Measurements from ENCODE around the gene TAF12. TPM values are rescaled to one million over a fixed set of nuclear protein-coding genes. Genes with fewer than 3 reads are reported as not detected.
"Not testable (repeated sequence)": the region's sequence is repeated elsewhere in the genome, so short reads cannot be mapped to it uniquely, and the experiment has no call there.

The TAF12 gene
- total and polyA plus RNA-seq, 9 donors, result 26.7 to 37.5 (median 29.8) TPM

DNA sequence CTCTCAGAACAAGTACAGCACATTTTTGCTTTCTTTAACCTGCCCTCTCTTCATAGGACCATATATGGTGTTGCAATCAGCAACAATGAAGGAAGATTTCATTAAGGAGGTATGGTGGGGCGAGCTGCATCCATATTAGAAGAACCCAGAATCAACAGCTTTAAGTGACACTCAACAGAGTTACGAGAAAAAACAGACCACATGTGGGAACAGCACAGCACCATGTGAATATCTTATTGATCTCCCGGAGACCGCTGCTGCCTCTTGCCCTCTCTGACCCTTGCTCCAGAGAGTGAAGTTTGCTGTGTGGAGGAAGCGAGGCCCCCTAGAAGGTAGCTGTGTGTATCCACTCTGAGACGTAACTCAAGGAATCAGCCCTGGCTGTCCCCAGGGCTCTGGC lies 37.9 kb downstream of the TAF12 start:
- Histone ChIP-seq H3K27ac (ENCODE audit: low read length) (no peak overlapping the region), H3K9me3 (replicated peaks; ENCODE audit: control insufficient read depth, low read depth, low read length) (no peaks in the 10 kb centered on the region), H3K4me3 (ENCODE audit: low read length) (no peak overlapping the region), H3K27me3 (ENCODE audit: control insufficient read depth, insufficient read depth, low read length) (no peaks in the 10 kb centered on the region), H3K36me3 (ENCODE audit: control insufficient read depth, insufficient read depth, low read length) (peaks cover 59% of the 10 kb centered on the region), H3K4me1 (ENCODE audit: control insufficient read depth, insufficient read depth, low read length) (peaks cover 5% of the 10 kb centered on the region)
- WGBS (ENCODE audit: insufficient coverage), result 20% methylated on average over 1 of the region's 6 CpGs
- no peak for DNase-seq

DNA sequence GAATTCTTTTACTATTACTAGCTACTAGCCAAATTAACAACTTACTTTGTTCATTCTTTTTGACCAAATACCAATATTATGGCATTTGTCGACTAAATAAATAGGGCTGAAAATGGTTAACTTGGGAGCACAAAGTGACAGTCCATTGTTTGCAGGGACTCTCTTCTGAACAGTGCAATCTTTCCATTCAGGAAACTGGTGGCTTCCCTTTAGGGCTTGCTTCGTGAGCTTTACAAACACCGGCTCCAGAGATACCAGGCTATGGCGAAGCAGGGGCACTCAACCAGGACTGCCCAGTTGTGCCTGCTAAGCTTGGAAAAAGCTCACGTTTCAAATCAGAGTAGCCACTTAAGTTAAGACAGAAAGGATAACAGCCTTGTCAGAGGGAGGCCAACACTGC lies 38.5 kb downstream of the TAF12 start:
- no peak for DNase-seq
- Histone ChIP-seq H3K27ac (ENCODE audit: low read length) (no peak overlapping the region), H3K9me3 (replicated peaks; ENCODE audit: control insufficient read depth, low read depth, low read length) (no peaks in the 10 kb centered on the region), H3K36me3 (ENCODE audit: control insufficient read depth, insufficient read depth, low read length) (peaks cover 59% of the 10 kb centered on the region), H3K27me3 (ENCODE audit: control insufficient read depth, insufficient read depth, low read length) (no peaks in the 10 kb centered on the region), H3K4me3 (ENCODE audit: low read length) (no peak overlapping the region), H3K4me1 (ENCODE audit: control insufficient read depth, insufficient read depth, low read length) (peaks cover 5% of the 10 kb centered on the region)
- WGBS (ENCODE audit: insufficient coverage), result 76% methylated on average over 5 of the region's 5 CpGs

DNA sequence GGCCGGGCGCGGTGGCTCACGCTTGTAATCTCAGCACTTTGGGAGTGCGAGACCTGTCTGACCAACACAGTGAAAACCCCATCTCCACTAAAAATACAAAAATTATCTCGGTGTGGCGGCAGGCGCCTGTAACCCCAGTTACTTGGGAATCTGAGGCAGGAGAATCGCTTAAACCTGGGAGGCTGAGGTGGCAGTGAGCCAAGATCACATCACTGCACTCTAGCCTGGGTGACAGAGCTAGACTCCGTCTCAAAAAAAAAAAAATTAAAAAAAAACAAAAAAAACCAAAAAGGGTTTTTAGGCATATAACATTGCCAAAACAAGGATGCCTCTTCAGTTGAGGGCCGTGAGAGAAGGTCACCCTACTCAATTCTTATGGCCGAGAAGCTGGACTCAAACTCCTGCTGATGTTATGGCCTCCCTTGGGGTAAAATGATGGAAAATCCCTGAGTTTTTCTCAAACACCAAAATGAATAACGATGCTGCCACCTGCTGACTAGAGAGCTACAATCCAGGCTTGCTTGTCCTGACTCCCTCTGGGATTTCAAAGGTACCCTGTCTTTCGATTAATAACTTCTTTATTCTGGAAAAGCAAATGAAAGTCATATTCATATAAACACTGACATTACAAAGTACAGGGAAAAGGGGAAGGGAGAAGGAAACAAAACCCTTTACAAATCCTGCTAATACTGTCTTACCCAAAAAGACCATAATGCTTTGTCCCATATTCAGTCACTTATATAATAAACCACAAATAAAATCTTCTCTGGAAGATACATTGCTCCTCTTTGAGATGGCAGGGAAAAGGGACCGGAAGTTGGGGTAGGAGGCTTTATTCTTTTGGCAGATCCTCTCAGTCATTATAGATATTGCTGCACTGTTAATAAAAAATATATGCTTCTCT lies 40.1 kb downstream of the TAF12 start:
- 89% methylated on average over 5 of the region's 15 CpGs for WGBS (ENCODE audit: insufficient coverage)
- peak; percentile 94 for DNase-seq
- peaks cover 5% of the 10 kb centered on the region for H3K4me1 ChIP-seq (ENCODE audit: control insufficient read depth, insufficient read depth, low read length)
- H3K27ac ChIP-seq (ENCODE audit: low read length), result peak overlapping the region; percentile 13
- H3K4me3 ChIP-seq (ENCODE audit: low read length), result no peak overlapping the region
- H3K36me3 ChIP-seq (ENCODE audit: control insufficient read depth, insufficient read depth, low read length), result peaks cover 54% of the 10 kb centered on the region
- H3K9me3 ChIP-seq (replicated peaks; ENCODE audit: control insufficient read depth, low read depth, low read length), result no peaks in the 10 kb centered on the region
- no peaks in the 10 kb centered on the region for H3K27me3 ChIP-seq (ENCODE audit: control insufficient read depth, insufficient read depth, low read length)

DNA sequence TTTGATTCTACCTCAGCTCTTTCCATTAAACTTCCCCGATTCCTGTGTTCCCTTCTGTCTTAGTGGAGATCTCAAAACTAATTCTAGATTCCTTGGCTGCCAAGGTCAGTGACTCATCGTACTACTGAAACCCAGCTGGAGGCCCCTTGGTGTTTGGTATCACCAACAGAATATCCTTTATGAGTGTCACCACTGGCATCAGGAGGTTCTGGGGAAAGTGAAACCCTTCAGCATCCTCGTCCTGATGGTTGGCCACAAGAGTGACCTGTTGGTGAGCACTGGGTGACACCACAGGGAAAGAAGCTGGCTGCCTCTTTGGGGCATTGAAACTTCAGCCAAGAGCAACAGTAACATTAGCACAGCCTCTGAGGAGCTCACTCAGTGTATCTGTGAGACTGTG lies 41.2 kb downstream of the TAF12 start:
- no peak overlapping the region for H3K4me3 ChIP-seq (ENCODE audit: low read length)
- no peak overlapping the region for H3K27ac ChIP-seq (ENCODE audit: low read length)
- no peaks in the 10 kb centered on the region for H3K27me3 ChIP-seq (ENCODE audit: control insufficient read depth, insufficient read depth, low read length)
- peaks cover 43% of the 10 kb centered on the region for H3K36me3 ChIP-seq (ENCODE audit: control insufficient read depth, insufficient read depth, low read length)
- no peak for DNase-seq
- H3K9me3 ChIP-seq (replicated peaks; ENCODE audit: control insufficient read depth, low read depth, low read length), result no peaks in the 10 kb centered on the region
- H3K4me1 ChIP-seq (ENCODE audit: control insufficient read depth, insufficient read depth, low read length), result peaks cover 5% of the 10 kb centered on the region
- WGBS (ENCODE audit: insufficient coverage), result 71% methylated on average over 3 of the region's 3 CpGs

DNA sequence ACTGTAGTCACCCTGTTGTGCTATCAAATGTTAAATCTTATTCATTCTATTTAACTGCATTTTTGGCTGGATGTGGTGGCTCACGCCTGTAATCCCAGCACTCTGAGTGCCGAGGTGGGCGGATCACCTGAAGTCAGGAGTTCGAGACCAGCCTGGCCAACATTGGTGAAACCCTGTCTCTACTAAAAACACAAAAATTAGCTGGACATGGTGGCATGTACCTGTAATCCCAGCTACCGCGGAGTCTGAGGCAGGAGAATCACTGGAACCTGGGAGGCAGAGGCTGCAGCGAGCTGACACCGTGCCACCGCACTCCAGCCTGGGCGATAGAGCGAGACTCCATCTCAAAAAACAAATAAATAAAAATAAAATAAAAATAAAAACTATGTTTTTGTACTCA lies 46.6 kb downstream of the TAF12 start:
- H3K4me3 ChIP-seq (ENCODE audit: low read length); H3K36me3 ChIP-seq (ENCODE audit: control insufficient read depth, insufficient read depth, low read length); H3K9me3 ChIP-seq (replicated peaks; ENCODE audit: control insufficient read depth, low read depth, low read length); H3K27ac ChIP-seq (ENCODE audit: low read length); DNase-seq; H3K27me3 ChIP-seq (ENCODE audit: control insufficient read depth, insufficient read depth, low read length): not testable (repeated sequence)
- WGBS (ENCODE audit: insufficient coverage), result 91% methylated on average over 6 of the region's 11 CpGs
- peaks cover 27% of the 10 kb centered on the region for H3K4me1 ChIP-seq (ENCODE audit: control insufficient read depth, insufficient read depth, low read length)

DNA sequence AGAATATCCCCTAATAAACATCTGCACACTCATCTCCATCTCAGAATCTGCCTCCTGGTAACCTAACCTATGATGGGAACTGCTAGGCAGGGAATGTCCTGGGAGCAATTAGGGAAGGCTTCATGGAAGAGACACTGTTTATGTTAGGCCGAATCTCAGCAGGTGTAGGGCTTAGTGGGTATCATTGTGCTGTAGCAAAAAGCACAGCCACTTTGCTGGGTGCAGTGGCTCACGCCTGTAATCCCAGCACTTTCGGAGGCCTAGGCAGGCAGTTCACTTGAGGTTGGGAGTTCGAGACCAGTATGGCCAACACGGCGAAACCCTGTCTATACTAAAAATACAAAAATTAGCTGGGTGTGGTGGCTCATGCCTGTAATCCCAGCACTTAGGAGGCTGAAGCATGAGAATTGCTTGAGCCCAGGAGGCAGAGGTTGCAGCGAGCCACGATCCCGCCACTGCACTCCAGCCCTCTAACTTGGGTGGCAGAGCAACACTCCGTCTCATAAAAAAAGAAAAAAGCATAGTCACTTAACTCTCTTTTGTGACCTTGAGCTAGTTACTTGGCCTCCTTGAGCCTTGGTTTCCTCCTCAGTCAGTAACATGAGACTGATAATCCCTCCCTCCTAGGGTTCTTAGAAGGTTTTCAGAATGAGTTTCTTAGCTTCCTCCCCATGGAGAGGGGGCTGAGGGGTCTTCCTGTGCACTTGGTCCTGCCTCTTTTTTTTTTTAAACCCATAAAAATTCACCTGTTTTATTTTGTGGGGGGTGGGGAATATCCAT lies 47.3 kb downstream of the TAF12 start:
- Histone ChIP-seq H3K27me3 (ENCODE audit: control insufficient read depth, insufficient read depth, low read length) (no peaks in the 10 kb centered on the region), H3K4me3 (ENCODE audit: low read length) (no peak overlapping the region), H3K9me3 (replicated peaks; ENCODE audit: control insufficient read depth, low read depth, low read length) (no peaks in the 10 kb centered on the region), H3K27ac (ENCODE audit: low read length) (peak overlapping the region; percentile 67), H3K4me1 (ENCODE audit: control insufficient read depth, insufficient read depth, low read length) (peaks cover 32% of the 10 kb centered on the region), H3K36me3 (ENCODE audit: control insufficient read depth, insufficient read depth, low read length) (peaks cover 2% of the 10 kb centered on the region)
- no peak for DNase-seq
- 69% methylated on average over 7 of the region's 10 CpGs for WGBS (ENCODE audit: insufficient coverage)

DNA sequence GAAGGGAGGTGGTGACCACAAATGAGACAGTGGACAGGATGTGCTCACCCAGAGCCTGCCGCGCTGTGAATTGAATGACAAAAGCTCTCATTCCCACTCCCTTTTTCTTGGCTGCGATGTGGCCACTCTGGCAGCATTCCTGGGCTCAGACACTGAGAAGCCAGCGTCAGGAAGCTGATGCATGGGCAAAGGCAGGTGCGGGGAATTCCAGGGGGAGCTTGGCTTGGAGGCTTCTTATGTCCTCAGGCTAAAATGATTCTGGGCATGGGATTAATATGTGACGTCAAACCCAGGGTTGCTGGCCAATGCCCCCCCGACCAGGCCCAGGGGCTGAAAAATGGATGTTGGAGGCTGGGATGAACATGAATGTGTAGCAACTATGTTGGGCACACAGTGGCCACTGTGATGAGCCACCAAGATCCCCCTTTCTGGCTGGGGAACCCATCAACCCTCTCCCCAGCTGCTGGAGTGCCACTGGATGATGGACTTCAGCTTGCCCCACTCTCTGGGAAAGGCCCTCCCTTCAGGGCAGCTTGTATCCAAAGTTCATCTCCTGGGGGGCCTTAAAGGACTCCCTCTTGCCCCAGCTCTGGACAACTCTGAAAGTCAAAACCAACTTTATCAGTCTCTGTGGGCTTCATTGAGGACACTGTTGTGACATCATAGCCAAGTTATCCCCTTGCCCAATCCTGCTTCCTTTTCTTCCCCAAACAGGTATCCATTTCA lies 48.0 kb downstream of the TAF12 start:
- H3K27me3 ChIP-seq (ENCODE audit: control insufficient read depth, insufficient read depth, low read length); H3K4me3 ChIP-seq (ENCODE audit: low read length); H3K9me3 ChIP-seq (replicated peaks; ENCODE audit: control insufficient read depth, low read depth, low read length); H3K36me3 ChIP-seq (ENCODE audit: control insufficient read depth, insufficient read depth, low read length): not testable (repeated sequence)
- Histone ChIP-seq H3K27ac (ENCODE audit: low read length) (peak overlapping the region; percentile 67), H3K4me1 (ENCODE audit: control insufficient read depth, insufficient read depth, low read length) (peaks cover 37% of the 10 kb centered on the region)
- 32% methylated on average over 5 of the region's 7 CpGs for WGBS (ENCODE audit: insufficient coverage)
- peak; percentile 83 for DNase-seq

DNA sequence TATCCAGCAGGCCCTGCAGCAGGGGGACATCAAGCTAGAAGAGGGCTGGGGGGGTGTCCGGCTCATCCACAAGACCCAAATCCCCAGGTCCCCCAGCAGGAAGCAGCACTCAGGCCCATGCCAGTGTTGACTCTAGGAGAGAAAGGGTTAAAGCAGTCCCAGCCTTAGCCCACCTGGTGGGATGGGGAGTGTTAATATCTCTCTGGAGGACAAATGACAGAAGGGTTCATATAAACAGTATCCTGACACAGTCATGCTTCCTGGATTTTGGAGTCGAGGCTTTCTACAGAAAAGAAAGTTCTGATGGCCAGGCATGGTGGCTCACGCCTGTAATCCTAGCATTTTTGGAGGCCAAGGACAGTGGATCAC lies 48.9 kb downstream of the TAF12 start:
- H3K36me3 ChIP-seq (ENCODE audit: control insufficient read depth, insufficient read depth, low read length); H3K4me3 ChIP-seq (ENCODE audit: low read length); H3K9me3 ChIP-seq (replicated peaks; ENCODE audit: control insufficient read depth, low read depth, low read length); H3K27me3 ChIP-seq (ENCODE audit: control insufficient read depth, insufficient read depth, low read length); H3K27ac ChIP-seq (ENCODE audit: low read length); DNase-seq: not testable (repeated sequence)
- H3K4me1 ChIP-seq (ENCODE audit: control insufficient read depth, insufficient read depth, low read length), result peaks cover 37% of the 10 kb centered on the region
- WGBS (ENCODE audit: insufficient coverage), result no CpG with 5 or more reads among the region's 3 CpGs

DNA sequence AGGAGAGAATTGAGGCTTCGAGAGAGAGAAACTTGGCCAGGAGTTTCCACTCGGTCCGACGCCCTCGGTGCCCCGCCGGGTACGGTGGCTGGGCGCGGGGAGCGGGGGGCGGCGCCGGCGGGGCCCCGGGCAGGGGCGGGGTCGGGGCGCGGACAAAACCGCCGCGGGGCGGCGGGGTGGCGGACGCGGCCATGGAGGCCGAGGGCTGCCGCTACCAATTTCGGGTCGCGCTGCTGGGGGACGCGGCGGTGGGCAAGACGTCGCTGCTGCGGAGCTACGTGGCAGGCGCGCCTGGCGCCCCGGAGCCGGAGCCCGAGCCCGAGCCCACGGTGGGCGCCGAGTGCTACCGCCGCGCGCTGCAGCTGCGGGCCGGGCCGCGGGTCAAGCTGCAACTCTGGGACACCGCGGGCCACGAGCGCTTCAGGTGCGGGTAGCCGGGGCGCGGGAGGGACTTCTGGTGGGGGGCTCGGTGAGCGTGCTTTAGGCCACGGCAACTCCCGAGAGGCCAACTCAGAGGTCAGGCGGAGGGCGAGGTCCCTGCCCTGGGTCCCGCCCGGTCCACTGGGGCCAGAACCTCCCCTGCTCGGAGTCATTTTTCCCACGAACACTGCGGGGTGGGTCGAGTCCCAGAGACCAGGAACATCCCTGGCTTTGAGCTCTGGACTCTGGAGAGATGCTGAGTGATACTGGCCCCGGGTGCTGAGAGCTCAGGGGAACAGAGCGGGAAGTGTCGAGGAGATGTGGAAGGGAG lies 50.4 kb downstream of the TAF12 start:
- Histone ChIP-seq H3K27me3 (ENCODE audit: control insufficient read depth, insufficient read depth, low read length) (no peaks in the 10 kb centered on the region), H3K36me3 (ENCODE audit: control insufficient read depth, insufficient read depth, low read length) (no peaks in the 10 kb centered on the region), H3K4me3 (ENCODE audit: low read length) (peak overlapping the region; percentile 52), H3K27ac (ENCODE audit: low read length) (peak overlapping the region; percentile 72), H3K4me1 (ENCODE audit: control insufficient read depth, insufficient read depth, low read length) (peaks cover 37% of the 10 kb centered on the region), H3K9me3 (replicated peaks; ENCODE audit: control insufficient read depth, low read depth, low read length) (no peaks in the 10 kb centered on the region)
- DNase-seq, result no peak
- under 1% methylated on average over 79 of the region's 81 CpGs for WGBS (ENCODE audit: insufficient coverage)
